GM18867 (cell line): ENCODE data around the gene ITPRID2.
"Not testable (repeated sequence)": the region's sequence is repeated elsewhere in the genome, so short reads cannot be mapped to it uniquely, and the experiment has no call there.

Source experiments
- ATAC-seq: cut with Tn5 transposase; IDR thresholded peaks from one replicate; pipeline ENCODE4 v1.9.1; 2021; ENCODE audit warnings: mild to moderate bottlenecking, moderate library complexity; ENCODE audit not compliant: unreplicated experiment

The ITPRID2 gene

DNA sequence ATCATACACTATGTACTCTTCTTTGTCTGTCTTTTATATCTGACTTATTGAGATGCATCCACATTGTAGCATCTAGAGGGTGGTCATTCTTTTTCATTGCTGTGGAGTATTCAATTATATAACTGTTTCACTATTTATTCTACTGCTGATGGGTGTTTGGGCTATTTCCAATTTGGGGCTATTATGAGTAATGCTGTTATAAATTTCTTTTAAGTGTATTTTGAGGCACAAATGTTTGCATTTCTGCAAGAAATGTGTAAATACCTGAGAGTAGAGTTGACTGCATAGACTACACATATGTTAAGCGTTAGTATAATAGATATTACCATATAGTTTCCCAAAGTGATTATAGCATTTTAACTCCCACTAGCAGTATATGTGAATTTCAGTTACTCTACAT is 67.2 kb downstream of the ITPRID2 start:
- no peak for ATAC-seq

DNA sequence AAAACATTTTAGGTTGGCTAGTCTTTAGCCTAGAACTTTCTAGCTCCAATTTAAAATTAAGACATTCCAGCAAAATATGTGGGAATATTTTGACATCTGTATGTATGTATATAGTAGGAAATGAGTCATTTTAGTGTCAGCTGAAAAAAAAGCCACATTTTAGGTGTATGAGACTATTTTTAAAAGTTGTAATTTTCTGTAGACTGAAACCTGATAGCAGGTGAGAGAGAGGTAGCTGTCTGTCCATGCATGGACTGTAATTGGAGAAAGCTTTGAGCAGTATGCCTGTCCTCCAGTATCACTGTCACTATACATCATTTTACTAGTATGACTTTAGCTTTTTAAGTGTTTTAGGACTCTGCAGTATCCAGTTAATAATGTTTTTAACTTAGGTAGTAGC is 68.0 kb downstream of the ITPRID2 start:
- ATAC-seq: no peak

DNA sequence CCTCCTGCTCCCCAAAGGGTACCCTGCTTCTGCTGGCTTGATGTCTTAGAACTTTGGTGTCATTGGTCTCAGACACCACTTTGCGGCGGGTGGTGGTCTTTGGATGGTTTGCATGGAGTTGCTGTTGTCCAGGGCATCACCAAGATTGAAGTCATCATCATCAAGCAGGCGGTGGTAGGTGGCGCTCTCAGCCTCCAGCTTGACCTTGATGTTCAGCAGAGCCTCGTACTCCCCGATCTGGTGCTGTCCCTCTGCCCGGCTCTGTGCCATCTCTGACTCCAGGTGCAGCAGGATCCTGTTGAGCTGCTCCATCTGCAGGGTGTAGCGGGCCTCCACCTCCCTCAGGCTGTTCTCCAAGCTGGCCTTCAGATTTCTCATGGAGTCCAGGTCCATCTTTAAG is 69.6 kb downstream of the ITPRID2 start:
- not testable (repeated sequence) for ATAC-seq

- ATAC-seq: no peak
Measured at GRCh38 chr2:181962142-181962541, 70.6 kb downstream of the ITPRID2 start.

DNA sequence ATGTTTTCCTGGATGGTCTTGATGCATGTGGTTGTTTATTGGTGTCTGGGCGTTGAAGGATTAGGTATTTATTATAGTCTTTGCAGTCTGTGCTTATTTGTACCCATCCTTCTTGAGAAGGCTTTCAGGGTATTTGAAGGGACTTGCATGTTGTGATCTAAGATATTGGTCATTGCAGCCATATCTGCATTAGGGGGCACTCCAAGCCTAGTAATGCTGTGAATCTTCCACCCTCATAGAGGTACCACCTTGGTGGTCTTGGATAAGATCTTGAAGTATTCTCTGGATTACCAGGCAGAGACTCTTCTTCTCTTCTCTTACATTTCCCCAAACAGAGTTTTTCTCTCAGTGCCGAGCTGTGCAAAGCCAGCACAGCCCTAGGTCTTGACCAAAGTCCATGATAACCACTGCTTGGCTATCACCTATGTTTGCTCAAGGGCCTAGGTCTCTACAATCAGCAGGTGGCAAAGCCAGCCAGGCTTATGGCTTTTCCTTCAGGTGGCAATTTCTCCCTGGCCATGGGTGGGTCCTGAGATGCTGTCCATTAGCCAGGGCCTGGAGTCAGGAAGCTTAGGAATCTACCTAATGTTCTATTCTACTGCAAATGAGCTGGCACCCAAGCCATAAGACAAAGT is 78.7 kb downstream of the ITPRID2 start:
- no peak for ATAC-seq

GRCh38 chr2:181971032-181971431 is 79.5 kb downstream of the ITPRID2 start:
- no peak for ATAC-seq

DNA sequence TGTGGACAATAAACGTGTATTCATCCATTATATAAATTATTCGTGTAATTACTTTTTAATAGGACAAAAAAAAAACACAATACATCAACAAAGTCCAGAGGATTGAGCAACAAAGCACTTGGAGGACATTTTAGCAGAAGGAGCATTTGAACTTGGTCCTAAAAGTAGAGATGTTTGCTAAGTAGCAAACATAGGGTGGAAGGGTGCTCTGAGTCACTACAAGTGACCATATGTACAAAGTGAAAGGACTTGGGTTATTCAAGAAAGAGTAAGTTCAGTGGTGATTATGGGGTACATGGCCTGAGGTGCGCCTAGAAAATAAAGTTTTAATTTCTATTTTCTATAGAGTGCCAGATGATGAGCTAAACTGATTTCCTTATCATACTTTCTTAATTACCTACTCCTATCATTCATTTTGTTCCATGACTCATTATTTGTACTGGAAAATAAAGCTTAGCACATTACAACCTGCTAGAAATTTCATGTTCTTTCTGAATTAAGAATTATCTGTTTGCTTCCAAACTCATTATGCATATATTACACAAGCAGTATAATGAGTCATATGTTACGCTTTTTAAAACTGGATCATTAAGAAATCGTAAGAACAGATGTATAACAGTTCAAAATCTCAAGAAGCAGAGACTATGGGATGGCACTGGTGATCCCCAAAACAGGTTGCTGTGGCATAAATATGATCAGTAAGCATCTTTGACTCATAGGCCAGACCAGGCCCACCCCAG is 81.1 kb downstream of the ITPRID2 start:
- no peak for ATAC-seq

DNA sequence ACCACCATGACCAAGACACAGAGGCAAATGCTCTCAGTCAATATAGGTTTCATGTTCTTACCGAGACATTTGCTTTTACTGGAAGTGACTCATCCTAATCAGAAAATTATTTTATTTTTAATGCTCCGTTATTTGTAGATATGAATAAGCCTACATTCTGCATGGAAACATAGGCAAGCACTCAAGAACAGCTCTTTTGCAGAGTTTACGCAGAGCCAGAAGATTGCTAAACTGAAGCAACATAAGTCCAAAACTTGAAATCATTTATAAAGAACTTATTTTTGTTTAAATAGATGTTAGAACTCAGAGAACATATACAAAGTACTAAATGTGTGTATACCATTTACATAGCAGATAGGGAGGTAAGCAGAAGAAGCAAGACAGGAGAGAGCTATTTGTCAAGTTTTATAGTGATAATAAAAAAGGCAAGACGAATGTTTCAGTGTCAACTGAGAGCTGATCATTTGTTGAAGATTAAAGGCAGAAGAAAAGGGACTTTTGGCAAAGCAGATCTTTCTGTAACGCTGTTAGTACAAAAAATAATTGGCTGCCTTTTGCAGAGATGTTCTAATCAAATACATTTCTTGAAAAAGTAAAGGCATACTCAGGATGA is 81.7 kb downstream of the ITPRID2 start:
- no peak for ATAC-seq

GRCh38 chr2:181977661-181978350 is 86.3 kb downstream of the ITPRID2 start:
- ATAC-seq: peak; percentile 54

GRCh38 chr2:181978351-181979150 is 87.0 kb downstream of the ITPRID2 start:
- no peak for ATAC-seq
